Fibroblast of lung (primary cell): ENCODE data around the gene SPON2. TPM values are rescaled to one million over a fixed set of nuclear protein-coding genes. Genes with fewer than 3 reads are reported as not detected.
A peak's percentile ranks its signal among the peaks of the same experiment; 100 is the strongest.

Experiments used
- DNase-seq, 2 donors: peaks; one replicate each; pipeline versions ENCODE4 v3.0.0 to v3.0.0-alpha.2; 2010; ENCODE audit warnings: low read depth in 2 of 2
- H2AFZ ChIP-seq: 2 replicates; pipeline ENCODE4 v1.5.1; 2012; ENCODE audit warnings: low read length, control low read depth, inconsistent platforms
- H3K27ac ChIP-seq: 2 replicates; pipeline ENCODE4 v1.5.1; 2011; ENCODE audit warnings: low read length, control low read depth; ENCODE audit not compliant: insufficient read depth
- H3K27me3 ChIP-seq: 2 replicates; pipeline ENCODE4 v1.5.1; 2011; ENCODE audit warnings: mild to moderate bottlenecking, low read length; ENCODE audit not compliant: control insufficient read depth, insufficient read depth
- H3K36me3 ChIP-seq: 2 replicates; pipeline ENCODE4 v1.5.1; 2011; ENCODE audit warnings: low read length; ENCODE audit not compliant: control insufficient read depth, insufficient read depth
- H3K4me1 ChIP-seq: 2 replicates; pipeline ENCODE4 v1.5.1; 2011; ENCODE audit warnings: low read length; ENCODE audit not compliant: control insufficient read depth, insufficient read depth; ENCODE audit errors: extremely low read depth
- H3K4me2 ChIP-seq: 2 replicates; pipeline ENCODE4 v1.5.1; 2011; ENCODE audit warnings: low read length, control low read depth; ENCODE audit not compliant: insufficient read depth; ENCODE audit errors: extremely low read depth
- H3K4me3 ChIP-seq, 4 experiments: fragments of 200-600 bp in 1 of 4; sonication (generic) in 1 of 4; replicated peaks in 1 of 4; 2 replicates each; pipeline ENCODE4 v1.5.1; 2011 to 2016; ENCODE audit warnings: low read length in 4 of 4, low read depth in 3 of 4, mild to moderate bottlenecking in 3 of 4, control low read depth in 2 of 4, inconsistent platforms in 1 of 4, mixed read lengths in 1 of 4; ENCODE audit not compliant: insufficient read depth in 1 of 4; ENCODE audit errors: control extremely low read depth in 1 of 4
- H3K79me2 ChIP-seq: 2 replicates; pipeline ENCODE4 v1.5.1; 2012; ENCODE audit warnings: mild to moderate bottlenecking, low read length, inconsistent platforms; ENCODE audit not compliant: control insufficient read depth, insufficient read depth
- H3K9ac ChIP-seq: 2 replicates; pipeline ENCODE4 v1.5.1; 2011; ENCODE audit warnings: mild to moderate bottlenecking, low read length, control low read depth; ENCODE audit not compliant: insufficient read depth
- H3K9me3 ChIP-seq: 2 replicates; pipeline ENCODE4 v1.5.1; 2012; ENCODE audit warnings: low read depth, low read length; ENCODE audit not compliant: control insufficient read depth, insufficient read depth
- H4K20me1 ChIP-seq: 2 replicates; pipeline ENCODE4 v1.5.1; 2011; ENCODE audit warnings: low read length; ENCODE audit not compliant: control insufficient read depth, insufficient read depth; ENCODE audit errors: extremely low read depth
- CTCF ChIP-seq, 2 donors: IDR thresholded peaks in 1 of 2; conservative IDR thresholded peaks in 1 of 2; 1 replicate in 1 of 2; 2 replicates in 1 of 2; pipeline ENCODE4 v1.5.1; 2011 to 2012; ENCODE audit warnings: low read length in 2 of 2, control low read depth in 1 of 2, inconsistent platforms in 1 of 2, low read depth in 1 of 2, mild to moderate bottlenecking in 1 of 2
- EZH2 ChIP-seq: IDR thresholded peaks from 2 replicates; pipeline ENCODE4 v1.5.1; 2012; ENCODE audit warnings: low read length, control low read depth, mild to moderate bottlenecking; ENCODE audit errors: missing control alignments
- polyA plus RNA-seq, 2 donors: library from polyadenylated mRNA; depleted of rRNA in 1 of 2; stranded (reverse) in 1 of 2; unstranded in 1 of 2; fragments of >200 nt; gene quantifications; 2 replicates each; pipeline ENCODE4 v1.2.1, GENCODE V29; 2011 to 2012; ENCODE audit warnings: missing spikeins in 1 of 2
- total RNA-seq: library from RNA; depleted of rRNA; stranded (reverse); fragments of >200 nt; gene quantifications from 2 replicates; pipeline ENCODE4 v1.2.1, GENCODE V29; 2014

Gene SPON2
- total and polyA plus RNA-seq, 2 donors (not counting 1 experiment from before 2014, with no cell fraction given): 179 to 367 TPM

GRCh38 chr4:1201851-1202525 lies 29.6 kb upstream of the SPON2 start:
- peaks cover 3% of the 10 kb centered on the region for H3K36me3 ChIP-seq
- peak overlapping the region in 1 of 4 experiments; percentile 32 for H3K4me3 ChIP-seq
- H3K9me3 ChIP-seq: no peaks in the 10 kb centered on the region
- H3K4me1 ChIP-seq: peaks cover 22% of the 10 kb centered on the region
- no peaks in the 10 kb centered on the region for H3K27me3 ChIP-seq
- H3K9ac ChIP-seq: peak overlapping the region; percentile 3
- H2AFZ ChIP-seq: no peak overlapping the region
- H4K20me1 ChIP-seq: no peaks in the 10 kb centered on the region
- peak; percentile 73 to 98 for DNase-seq
- peak overlapping the region; percentile 59 for H3K4me2 ChIP-seq
- TF ChIP-seq EZH2: no peak
- no peak for TF ChIP-seq CTCF (conservative IDR thresholded peaks at IDR 0.05 in 1 of 2, IDR thresholded peaks at IDR 0.05 in 1 of 2; ENCODE audit: low read depth in 1 of 2, low read length in 2 of 2)
- peak overlapping the region; percentile 89 for H3K27ac ChIP-seq
- H3K79me2 ChIP-seq: peaks cover 9% of the 10 kb centered on the region

GRCh38 chr4:1200425-1201035 lies 28.1 kb upstream of the SPON2 start:
- no peaks in the 10 kb centered on the region for H4K20me1 ChIP-seq
- peak overlapping the region; percentile 90 for H3K4me2 ChIP-seq
- peak overlapping the region; percentile 70 for H3K9ac ChIP-seq
- H2AFZ ChIP-seq: no peak overlapping the region
- peak overlapping the region; percentile 30 to 60 (median 45) for H3K4me3 ChIP-seq
- TF ChIP-seq CTCF (conservative IDR thresholded peaks at IDR 0.05 in 1 of 2, IDR thresholded peaks at IDR 0.05 in 1 of 2; ENCODE audit: low read depth in 1 of 2, low read length in 2 of 2) (no peak), EZH2 (no peak)
- peaks cover 9% of the 10 kb centered on the region for H3K79me2 ChIP-seq
- H3K9me3 ChIP-seq: no peaks in the 10 kb centered on the region
- peaks cover 12% of the 10 kb centered on the region for H3K36me3 ChIP-seq
- no peaks in the 10 kb centered on the region for H3K27me3 ChIP-seq
- H3K27ac ChIP-seq: peak overlapping the region; percentile 89
- peak; percentile 90 to 94 for DNase-seq
- peaks cover 22% of the 10 kb centered on the region for H3K4me1 ChIP-seq

- TF ChIP-seq CTCF (conservative IDR thresholded peaks at IDR 0.05 in 1 of 2, IDR thresholded peaks at IDR 0.05 in 1 of 2; ENCODE audit: low read depth in 1 of 2, low read length in 2 of 2) (no peak), EZH2 (no peak)
- Histone ChIP-seq H3K9ac (peak overlapping the region; percentile 61), H3K4me1 (peaks cover 22% of the 10 kb centered on the region), H3K36me3 (peaks cover 11% of the 10 kb centered on the region), H3K9me3 (no peaks in the 10 kb centered on the region), H3K79me2 (peaks cover 11% of the 10 kb centered on the region), H3K4me3 (peak overlapping the region; percentile 24 to 60 (median 44)), H2AFZ (no peak overlapping the region), H3K4me2 (peak overlapping the region; percentile 59), H4K20me1 (no peaks in the 10 kb centered on the region), H3K27me3 (no peaks in the 10 kb centered on the region), H3K27ac (peak overlapping the region; percentile 89)
- DNase-seq: no peak
Observed at GRCh38 chr4:1199556-1200331, 27.4 kb upstream of the SPON2 start.
